Stomach (tissue), 4 donors: ENCODE data around the gene UAP1L1.
"Not testable (repeated sequence)": the region's sequence is repeated elsewhere in the genome, so short reads cannot be mapped to it uniquely, and the experiment has no call there.

ENCODE experiments used
- EP300 ChIP-seq: sonication (generic); formaldehyde crosslinking; IDR thresholded peaks from one replicate; pipeline ENCODE4 v1.6.1; 2017; ENCODE audit warnings: antibody characterized with exemption
- POLR2A ChIP-seq, 4 donors: fragments of 450-650 bp; IDR thresholded peaks; one replicate each; pipeline ENCODE4 v1.6.1; 2016; ENCODE audit warnings: antibody characterized with exemption in 4 of 4, control low read depth in 2 of 4, mild to moderate bottlenecking in 1 of 4, moderate library complexity in 1 of 4
- POLR2AphosphoS5 ChIP-seq, 3 donors: sonication (generic); formaldehyde crosslinking; IDR thresholded peaks; one replicate each; pipeline ENCODE4 v1.6.1; 2016; ENCODE audit warnings: antibody characterized with exemption in 3 of 3
- TF ChIP-seq, protein P1 (sequence below), 7 experiments: fragments of 450-650 bp in 4 of 7; fragments of 200-600 bp in 3 of 7; sonication (generic) in 3 of 7; IDR thresholded peaks; one replicate each; pipeline ENCODE4 v1.5.1; 2016 to 2019; ENCODE audit warnings: antibody characterized with exemption in 7 of 7, control low read depth in 2 of 7, mild to moderate bottlenecking in 1 of 7

DNA sequence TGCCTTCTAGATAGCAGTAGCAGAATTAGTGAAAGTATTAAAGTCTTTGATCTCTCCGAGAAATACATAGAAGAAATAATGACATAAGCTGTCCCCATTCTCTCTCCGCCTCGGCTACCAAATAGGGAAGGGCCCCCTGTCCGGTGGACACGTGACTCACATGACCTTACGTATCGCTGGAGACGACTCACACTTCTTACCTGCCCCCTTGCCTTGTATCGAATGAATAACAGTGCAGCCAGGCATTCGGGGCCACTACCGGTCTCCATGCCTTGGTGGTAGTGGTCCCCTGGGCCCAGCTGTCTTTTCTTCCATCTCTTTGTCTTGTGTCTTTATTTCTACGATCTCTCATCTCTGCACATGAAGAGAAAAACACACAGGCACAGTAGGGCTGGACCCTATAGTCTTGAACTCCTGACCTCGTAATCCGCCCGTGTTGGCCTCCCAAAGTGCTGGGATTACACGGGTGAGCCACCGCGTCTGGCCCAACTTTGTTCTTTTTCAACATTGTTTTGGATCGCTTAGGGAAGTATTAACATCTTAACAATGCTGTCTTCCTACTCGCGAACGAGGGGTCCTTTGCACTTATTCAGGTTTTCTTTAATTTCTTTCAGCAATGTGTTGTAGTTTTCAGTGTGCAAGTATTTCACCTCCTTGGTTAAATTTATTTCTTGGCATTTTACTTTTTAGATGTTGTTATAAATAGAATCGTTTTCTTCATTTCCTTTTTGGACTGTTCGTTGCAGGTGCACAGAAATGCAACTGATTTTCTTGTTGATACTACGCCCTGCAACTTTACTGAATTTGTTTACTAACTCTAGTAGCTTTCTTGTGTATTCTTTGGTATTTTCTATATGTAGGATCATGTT, 44.8 kb downstream of the UAP1L1 start:
- TF ChIP-seq, protein P1, sequence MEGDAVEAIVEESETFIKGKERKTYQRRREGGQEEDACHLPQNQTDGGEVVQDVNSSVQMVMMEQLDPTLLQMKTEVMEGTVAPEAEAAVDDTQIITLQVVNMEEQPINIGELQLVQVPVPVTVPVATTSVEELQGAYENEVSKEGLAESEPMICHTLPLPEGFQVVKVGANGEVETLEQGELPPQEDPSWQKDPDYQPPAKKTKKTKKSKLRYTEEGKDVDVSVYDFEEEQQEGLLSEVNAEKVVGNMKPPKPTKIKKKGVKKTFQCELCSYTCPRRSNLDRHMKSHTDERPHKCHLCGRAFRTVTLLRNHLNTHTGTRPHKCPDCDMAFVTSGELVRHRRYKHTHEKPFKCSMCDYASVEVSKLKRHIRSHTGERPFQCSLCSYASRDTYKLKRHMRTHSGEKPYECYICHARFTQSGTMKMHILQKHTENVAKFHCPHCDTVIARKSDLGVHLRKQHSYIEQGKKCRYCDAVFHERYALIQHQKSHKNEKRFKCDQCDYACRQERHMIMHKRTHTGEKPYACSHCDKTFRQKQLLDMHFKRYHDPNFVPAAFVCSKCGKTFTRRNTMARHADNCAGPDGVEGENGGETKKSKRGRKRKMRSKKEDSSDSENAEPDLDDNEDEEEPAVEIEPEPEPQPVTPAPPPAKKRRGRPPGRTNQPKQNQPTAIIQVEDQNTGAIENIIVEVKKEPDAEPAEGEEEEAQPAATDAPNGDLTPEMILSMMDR (IDR thresholded peaks at IDR 0.05) = not testable (repeated sequence)
- TF ChIP-seq POLR2A (IDR thresholded peaks at IDR 0.05); EP300; POLR2AphosphoS5 (IDR thresholded peaks at IDR 0.05): not testable (repeated sequence)
